GM23338 (cell line): ENCODE results near the gene ZCCHC10. TPM values are rescaled to one million over a fixed set of nuclear protein-coding genes. Genes with fewer than 3 reads are reported as not detected.
"Not testable (repeated sequence)": the region's sequence is repeated elsewhere in the genome, so short reads cannot be mapped to it uniquely, and the experiment has no call there.

Source experiments
- ATAC-seq: fragments of 200-7000 bp; cut with Tn5 transposase; 3 replicates; pipeline ENCODE4 v1.9.1; 2020
- DNase-seq: peaks from one replicate; pipeline ENCODE4 v3.0.0-alpha.2; 2015; ENCODE audit warnings: low spot score
- H2AFZ ChIP-seq: fragments of 200-600 bp; sonication (generic); 2 replicates; pipeline ENCODE4 v1.8.0; 2016; ENCODE audit warnings: antibody characterized with exemption, mild to moderate bottlenecking, moderate library complexity
- H3F3A ChIP-seq: fragments of 200-600 bp; sonication (generic); replicated peaks from 2 replicates; pipeline ENCODE4 v1.8.0; 2017; ENCODE audit warnings: antibody characterized with exemption, mixed run types, low read depth
- H3K27ac ChIP-seq: fragments of 200-600 bp; sonication (generic); 2 replicates; pipeline ENCODE4 v1.6.1; 2016; ENCODE audit warnings: low read depth
- H3K27me3 ChIP-seq: fragments of 200-600 bp; sonication (generic); 2 replicates; pipeline ENCODE4 v1.8.0; 2016; ENCODE audit warnings: mild to moderate bottlenecking, mixed run types, moderate library complexity; ENCODE audit not compliant: insufficient read depth
- H3K36me3 ChIP-seq: fragments of 200-600 bp; sonication (generic); 2 replicates; pipeline ENCODE4 v1.8.0; 2016; ENCODE audit warnings: mild to moderate bottlenecking; ENCODE audit not compliant: insufficient read depth
- H3K4me1 ChIP-seq: fragments of 200-600 bp; sonication (generic); 2 replicates; pipeline ENCODE4 v1.8.0; 2016; ENCODE audit warnings: mild to moderate bottlenecking, moderate library complexity; ENCODE audit not compliant: insufficient read depth
- H3K4me2 ChIP-seq: fragments of 200-600 bp; sonication (generic); 2 replicates; pipeline ENCODE4 v1.7.1; 2017; ENCODE audit warnings: mixed run types
- H3K4me3 ChIP-seq: fragments of 200-600 bp; sonication (generic); 2 replicates; pipeline ENCODE4 v1.6.1; 2016; ENCODE audit warnings: mixed run types
- H3K79me2 ChIP-seq: fragments of 200-600 bp; sonication (generic); replicated peaks from 2 replicates; pipeline ENCODE4 v1.8.0; 2017; ENCODE audit warnings: mild to moderate bottlenecking; ENCODE audit not compliant: insufficient read depth
- H3K9me2 ChIP-seq: fragments of 200-600 bp; sonication (generic); 2 replicates; pipeline ENCODE4 v1.8.0; 2017; ENCODE audit not compliant: insufficient read depth
- H4K20me1 ChIP-seq: fragments of 200-600 bp; sonication (generic); replicated peaks from 2 replicates; pipeline ENCODE4 v1.8.0; 2017; ENCODE audit warnings: mild to moderate bottlenecking; ENCODE audit not compliant: insufficient read depth
- H3K27ac Mint-ChIP-seq: 2 replicates; pipeline ENCODE4 v1.8.0; 2020; ENCODE audit warnings: inconsistent platforms, mild to moderate bottlenecking, moderate library complexity, mixed read lengths
- H3K27me3 Mint-ChIP-seq: 3 replicates; pipeline ENCODE4 v1.8.0; 2022; ENCODE audit warnings: low read depth, mild to moderate bottlenecking, moderate library complexity, mixed read lengths, inconsistent platforms; ENCODE audit not compliant: insufficient read depth, poor library complexity
- H3K36me3 Mint-ChIP-seq: 3 replicates; pipeline ENCODE4 v1.8.0; 2021; ENCODE audit warnings: low read depth, mild to moderate bottlenecking, inconsistent platforms, moderate library complexity, mixed read lengths
- H3K4me1 Mint-ChIP-seq: 3 replicates; pipeline ENCODE4 v1.8.0; 2020; ENCODE audit warnings: mild to moderate bottlenecking, inconsistent platforms, mixed read lengths
- H3K4me3 Mint-ChIP-seq: 3 replicates; pipeline ENCODE4 v1.8.0; 2021; ENCODE audit warnings: moderate library complexity, mild to moderate bottlenecking, inconsistent platforms, mixed read lengths
- H3K9me3 Mint-ChIP-seq: 3 replicates; pipeline ENCODE4 v1.8.0; 2020; ENCODE audit warnings: moderate library complexity, mild to moderate bottlenecking, inconsistent platforms, mixed read lengths
- CREB1 ChIP-seq: fragments of 250-450 bp; sonication (Bioruptor Pico); IDR thresholded peaks from 2 replicates; pipeline ENCODE4 v1.5.0; 2020; ENCODE audit warnings: low read depth, mild to moderate bottlenecking, moderate library complexity
- CTCF ChIP-seq, 2 experiments: fragments of 200-600 bp in 1 of 2; sonication (generic) in 1 of 2; conservative IDR thresholded peaks; 2 replicates each; pipeline versions ENCODE4 v1.5.1 to v1.6.1; 2016 to 2017; ENCODE audit warnings: antibody characterized with exemption in 2 of 2, low read depth in 2 of 2, mild to moderate bottlenecking in 2 of 2, moderate library complexity in 1 of 2
- EZH2phosphoT487 ChIP-seq: fragments of 200-600 bp; sonication (generic); IDR thresholded peaks from one replicate; pipeline ENCODE4 v1.8.1; 2018; ENCODE audit warnings: antibody characterized with exemption; ENCODE audit not compliant: unreplicated experiment
- JUNB ChIP-seq: IDR thresholded peaks from one replicate; pipeline ENCODE4 v1.6.1; 2016; ENCODE audit warnings: antibody characterized with exemption; ENCODE audit not compliant: unreplicated experiment
- STAT1 ChIP-seq: IDR thresholded peaks from one replicate; pipeline ENCODE4 v1.6.1; 2016; ENCODE audit warnings: antibody characterized with exemption; ENCODE audit not compliant: unreplicated experiment
- ZNF331 ChIP-seq: fragments of 250-450 bp; sonication (Bioruptor Pico); IDR thresholded peaks from 2 replicates; pipeline ENCODE4 v1.5.0; 2020; ENCODE audit warnings: low read depth, mild to moderate bottlenecking, moderate library complexity
- polyA plus RNA-seq: library from polyadenylated mRNA; unstranded; fragments of >200 nt; fragmentation: Nextera tagmentation; extraction: Ambion mirVana; gene quantifications from 2 replicates; pipeline ENCODE4 v1.2.1, GENCODE V29; 2016
- total RNA-seq: library from RNA; depleted of rRNA; stranded (reverse); fragments of >200 nt; shearing (Covaris generic); gene quantifications from 2 replicates; pipeline ENCODE4 v1.2.3, GENCODE V29; 2014
- TF ChIP-seq, protein P1 (sequence below): IDR thresholded peaks from one replicate; pipeline ENCODE4 v1.6.1; 2018; ENCODE audit warnings: antibody characterized with exemption; ENCODE audit not compliant: unreplicated experiment

ZCCHC10 gene
- total and polyA plus RNA-seq, 2 experiments from 2014 or later, result 25.3 to 90.1 TPM

DNA sequence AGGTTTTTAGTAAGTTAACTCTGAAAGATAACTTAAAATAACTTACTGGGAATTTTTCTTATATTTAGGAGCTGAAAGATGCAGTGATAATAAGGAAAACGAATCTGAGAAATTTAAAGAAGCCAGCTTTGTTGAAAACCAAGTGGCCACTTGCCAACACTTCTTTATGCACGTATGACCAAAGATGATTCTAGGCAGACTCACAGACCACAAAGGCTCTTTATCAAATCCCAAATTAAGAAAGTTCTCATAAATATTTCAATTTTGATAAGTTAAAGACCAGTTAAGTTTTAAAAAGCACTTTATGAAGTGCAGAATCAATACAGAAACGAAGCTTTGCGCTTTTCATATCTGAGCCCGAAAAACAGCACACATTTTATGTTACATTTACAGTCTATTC is 64.5 kb downstream of the ZCCHC10 start (continued):
- TF ChIP-seq, protein P1, sequence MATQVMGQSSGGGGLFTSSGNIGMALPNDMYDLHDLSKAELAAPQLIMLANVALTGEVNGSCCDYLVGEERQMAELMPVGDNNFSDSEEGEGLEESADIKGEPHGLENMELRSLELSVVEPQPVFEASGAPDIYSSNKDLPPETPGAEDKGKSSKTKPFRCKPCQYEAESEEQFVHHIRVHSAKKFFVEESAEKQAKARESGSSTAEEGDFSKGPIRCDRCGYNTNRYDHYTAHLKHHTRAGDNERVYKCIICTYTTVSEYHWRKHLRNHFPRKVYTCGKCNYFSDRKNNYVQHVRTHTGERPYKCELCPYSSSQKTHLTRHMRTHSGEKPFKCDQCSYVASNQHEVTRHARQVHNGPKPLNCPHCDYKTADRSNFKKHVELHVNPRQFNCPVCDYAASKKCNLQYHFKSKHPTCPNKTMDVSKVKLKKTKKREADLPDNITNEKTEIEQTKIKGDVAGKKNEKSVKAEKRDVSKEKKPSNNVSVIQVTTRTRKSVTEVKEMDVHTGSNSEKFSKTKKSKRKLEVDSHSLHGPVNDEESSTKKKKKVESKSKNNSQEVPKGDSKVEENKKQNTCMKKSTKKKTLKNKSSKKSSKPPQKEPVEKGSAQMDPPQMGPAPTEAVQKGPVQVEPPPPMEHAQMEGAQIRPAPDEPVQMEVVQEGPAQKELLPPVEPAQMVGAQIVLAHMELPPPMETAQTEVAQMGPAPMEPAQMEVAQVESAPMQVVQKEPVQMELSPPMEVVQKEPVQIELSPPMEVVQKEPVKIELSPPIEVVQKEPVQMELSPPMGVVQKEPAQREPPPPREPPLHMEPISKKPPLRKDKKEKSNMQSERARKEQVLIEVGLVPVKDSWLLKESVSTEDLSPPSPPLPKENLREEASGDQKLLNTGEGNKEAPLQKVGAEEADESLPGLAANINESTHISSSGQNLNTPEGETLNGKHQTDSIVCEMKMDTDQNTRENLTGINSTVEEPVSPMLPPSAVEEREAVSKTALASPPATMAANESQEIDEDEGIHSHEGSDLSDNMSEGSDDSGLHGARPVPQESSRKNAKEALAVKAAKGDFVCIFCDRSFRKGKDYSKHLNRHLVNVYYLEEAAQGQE, result no peak
- no peak for TF ChIP-seq CREB1 (CRISPR knock-in tag)

GRCh38 chr5:132961123-132961815 is 65.1 kb downstream of the ZCCHC10 start:
- ATAC-seq, H3K4me1 Mint-ChIP-seq, H3K36me3 ChIP-seq, DNase-seq, H3K4me1 ChIP-seq, H3K36me3 Mint-ChIP-seq, H3K27me3 Mint-ChIP-seq, H2AFZ ChIP-seq, H3F3A ChIP-seq, H3K27ac ChIP-seq, H3K27me3 ChIP-seq, H3K9me2 ChIP-seq, H3K27ac Mint-ChIP-seq, H3K9me3 Mint-ChIP-seq: not testable (repeated sequence)
- Histone ChIP-seq H3K4me2 (peak overlapping the region; percentile 78), H3K79me2 (peaks cover 72% of the 10 kb centered on the region), H4K20me1 (peaks cover 22% of the 10 kb centered on the region), H3K4me3 (peak overlapping the region; percentile 70)
- H3K4me3 Mint-ChIP-seq, result peak overlapping the region; percentile 99

DNA sequence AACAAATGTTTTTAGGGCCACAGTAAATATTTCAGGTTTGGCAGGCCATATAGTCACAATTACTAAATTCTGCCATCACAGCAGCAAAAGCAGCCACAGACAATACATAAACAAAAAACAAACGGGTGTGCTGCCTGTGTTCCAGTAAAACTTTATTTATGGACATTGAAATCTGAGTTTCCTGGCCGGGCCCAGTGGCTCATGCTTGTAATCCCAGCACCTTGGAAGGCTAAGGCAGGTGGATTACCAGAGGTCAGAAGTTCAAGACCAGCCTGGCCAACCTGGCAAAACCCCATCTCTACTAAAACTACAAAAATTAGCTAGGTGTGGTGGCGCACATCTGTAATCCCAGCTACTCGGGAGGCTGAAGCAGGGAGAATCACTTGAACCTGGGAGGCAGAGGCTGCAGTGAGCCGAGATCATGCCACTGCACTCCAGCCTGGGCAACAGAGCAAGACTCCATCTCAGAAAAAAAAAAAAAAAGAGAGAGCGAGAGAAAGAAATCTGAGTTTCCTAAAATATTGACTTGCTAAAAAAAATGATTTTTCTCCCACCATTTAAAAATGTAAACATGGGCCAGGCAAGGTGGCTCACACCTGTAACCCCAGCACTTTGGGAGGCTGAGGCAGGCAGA is 70.1 kb downstream of the ZCCHC10 start:
- DNase-seq, H3K27ac ChIP-seq, H3K4me3 Mint-ChIP-seq, H2AFZ ChIP-seq, H3K27me3 ChIP-seq, H3K36me3 ChIP-seq, H3K4me1 Mint-ChIP-seq, H3K27me3 Mint-ChIP-seq, H3K4me3 ChIP-seq, H3K4me1 ChIP-seq, H3K9me2 ChIP-seq, ATAC-seq, H3K27ac Mint-ChIP-seq, H3K9me3 Mint-ChIP-seq, H3K4me2 ChIP-seq, H3F3A ChIP-seq: not testable (repeated sequence)
- Histone ChIP-seq H3K79me2 (peaks cover 100% of the 10 kb centered on the region), H4K20me1 (peaks cover 54% of the 10 kb centered on the region)
- peaks cover 14% of the 10 kb centered on the region for H3K36me3 Mint-ChIP-seq

DNA sequence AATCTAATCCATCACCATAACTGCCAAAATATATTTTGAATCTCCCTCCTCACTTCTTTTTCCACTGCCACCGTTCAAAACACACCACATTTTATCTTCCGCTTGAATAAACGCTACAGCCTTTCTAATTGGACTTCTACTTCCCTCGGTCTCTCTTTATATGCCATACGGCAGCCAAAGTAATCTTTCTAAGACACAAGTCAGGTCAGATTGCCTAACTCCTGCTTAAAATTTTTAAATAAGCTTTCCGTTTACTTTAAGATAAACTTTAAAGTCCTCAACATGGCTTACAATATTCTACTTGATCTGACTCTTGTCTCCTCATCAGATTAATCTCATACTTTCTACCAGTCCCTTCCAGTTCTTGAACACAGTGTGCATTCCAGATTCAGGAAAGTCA is 72.6 kb downstream of the ZCCHC10 start:
- no peak overlapping the region for H2AFZ ChIP-seq
- Mint-ChIP-seq H3K4me3 (no peak overlapping the region), H3K27ac (no peak overlapping the region), H3K4me1 (peaks cover 8% of the 10 kb centered on the region), H3K27me3 (peaks cover 6% of the 10 kb centered on the region), H3K36me3 (peaks cover 15% of the 10 kb centered on the region), H3K9me3 (no peaks in the 10 kb centered on the region)
- no peaks in the 10 kb centered on the region for H3K27me3 ChIP-seq
- peaks cover 3% of the 10 kb centered on the region; the same call in 1 of the 2 replicates for H3K4me1 ChIP-seq
- peaks cover 100% of the 10 kb centered on the region for H3K79me2 ChIP-seq
- no peaks in the 10 kb centered on the region for H3K9me2 ChIP-seq
- no peak overlapping the region for H3K4me3 ChIP-seq
- peak overlapping the region; percentile 59; the same call in 1 of the 2 replicates for H3K27ac ChIP-seq
- TF ChIP-seq CREB1 (CRISPR knock-in tag) (no peak), JUNB (no peak), EZH2phosphoT487 (no peak), ZNF331 (CRISPR knock-in tag) (no peak), STAT1 (no peak), CTCF (conservative IDR thresholded peaks at IDR 0.05; ENCODE audit: low read depth in 2 of 2) (no peak)
- TF ChIP-seq, protein P1, result no peak
- DNase-seq (no peak), ATAC-seq (no peak)
- peaks cover 42% of the 10 kb centered on the region for H4K20me1 ChIP-seq
- no peaks in the 10 kb centered on the region for H3F3A ChIP-seq
- H3K36me3 ChIP-seq, result no peaks in the 10 kb centered on the region; the same call in 1 of the 2 replicates
- no peak overlapping the region for H3K4me2 ChIP-seq
